HUES6 (cell line): ENCODE measurements around the gene RTL1.

Source experiments
- H3K27ac ChIP-seq: 2 replicates; pipeline ENCODE4 v1.7.0; 2013; ENCODE audit warnings: low read depth, mild to moderate bottlenecking, low read length, inconsistent platforms
- H3K27me3 ChIP-seq: 2 replicates; pipeline ENCODE4 v1.6.1; 2013; ENCODE audit warnings: low read length; ENCODE audit not compliant: control insufficient read depth, insufficient read depth
- H3K36me3 ChIP-seq: 2 replicates; pipeline ENCODE4 v1.6.1; 2013; ENCODE audit warnings: low read length; ENCODE audit not compliant: control insufficient read depth, insufficient read depth
- H3K4me1 ChIP-seq: 2 replicates; pipeline ENCODE4 v1.6.1; 2013; ENCODE audit warnings: low read length; ENCODE audit not compliant: control insufficient read depth, insufficient read depth
- H3K4me3 ChIP-seq: 2 replicates; pipeline ENCODE4 v1.5.1; 2013; ENCODE audit warnings: low read depth, low read length
- H3K9ac ChIP-seq: one replicate; pipeline ENCODE4 v1.6.1; 2013; ENCODE audit warnings: mild to moderate bottlenecking, low read length
- H3K9me3 ChIP-seq: 2 replicates; pipeline ENCODE4 v1.6.1; 2013; ENCODE audit warnings: low read depth, low read length; ENCODE audit not compliant: control insufficient read depth, insufficient read depth

Gene RTL1

GRCh38 chr14:100898465-100898864 is 5.1 kb downstream of the RTL1 start:
- H3K27ac ChIP-seq = no peak overlapping the region
- H3K9ac ChIP-seq = no peak overlapping the region
- no peak overlapping the region for H3K4me3 ChIP-seq
- H3K9me3 ChIP-seq = no peaks in the 10 kb centered on the region
- H3K36me3 ChIP-seq = peaks cover 7% of the 10 kb centered on the region; the same call in 1 of the 2 replicates
- peaks cover 22% of the 10 kb centered on the region for H3K27me3 ChIP-seq
- H3K4me1 ChIP-seq = peaks cover 30% of the 10 kb centered on the region

GRCh38 chr14:100896369-100897060 is 7.0 kb downstream of the RTL1 start:
- Histone ChIP-seq H3K9me3 (no peaks in the 10 kb centered on the region), H3K9ac (no peak overlapping the region), H3K36me3 (peaks cover 13% of the 10 kb centered on the region; the same call in 1 of the 2 replicates), H3K4me3 (no peak overlapping the region), H3K4me1 (peaks cover 20% of the 10 kb centered on the region), H3K27me3 (peaks cover 11% of the 10 kb centered on the region), H3K27ac (no peak overlapping the region)

- Histone ChIP-seq H3K36me3 (peaks cover 13% of the 10 kb centered on the region; the same call in 1 of the 2 replicates), H3K27me3 (peaks cover 8% of the 10 kb centered on the region), H3K9me3 (no peaks in the 10 kb centered on the region), H3K27ac (no peak overlapping the region), H3K4me1 (peaks cover 13% of the 10 kb centered on the region), H3K9ac (no peak overlapping the region), H3K4me3 (no peak overlapping the region)
Observed at GRCh38 chr14:100895411-100895810, 8.1 kb downstream of the RTL1 start.

DNA sequence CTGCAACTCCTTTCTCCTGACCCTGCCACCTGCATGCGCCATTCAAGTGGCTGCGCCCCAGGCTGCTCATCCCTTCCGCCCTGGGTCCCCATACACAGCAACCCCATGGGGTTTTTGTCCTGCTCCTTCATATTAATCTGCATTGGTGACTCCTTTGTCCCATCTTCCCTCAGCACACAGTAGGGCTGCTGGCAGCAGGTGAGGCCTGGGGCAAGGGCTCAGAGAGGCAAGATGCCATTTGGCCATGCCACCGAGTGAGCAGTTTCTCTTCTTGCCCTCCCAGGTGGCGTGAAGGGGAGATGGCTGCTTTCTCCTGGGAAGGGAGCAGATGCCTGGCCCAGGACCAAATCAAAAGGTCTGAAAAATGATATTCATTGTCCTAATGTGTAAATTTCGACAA is 9.1 kb downstream of the RTL1 start:
- H3K27me3 ChIP-seq = no peaks in the 10 kb centered on the region; the same call in 1 of the 2 replicates
- no peak overlapping the region for H3K9ac ChIP-seq
- H3K27ac ChIP-seq = no peak overlapping the region
- peaks cover 17% of the 10 kb centered on the region; the same call in 1 of the 2 replicates for H3K36me3 ChIP-seq
- H3K9me3 ChIP-seq = no peaks in the 10 kb centered on the region
- H3K4me3 ChIP-seq = no peak overlapping the region
- H3K4me1 ChIP-seq = peaks cover 3% of the 10 kb centered on the region; the same call in 1 of the 2 replicates

DNA sequence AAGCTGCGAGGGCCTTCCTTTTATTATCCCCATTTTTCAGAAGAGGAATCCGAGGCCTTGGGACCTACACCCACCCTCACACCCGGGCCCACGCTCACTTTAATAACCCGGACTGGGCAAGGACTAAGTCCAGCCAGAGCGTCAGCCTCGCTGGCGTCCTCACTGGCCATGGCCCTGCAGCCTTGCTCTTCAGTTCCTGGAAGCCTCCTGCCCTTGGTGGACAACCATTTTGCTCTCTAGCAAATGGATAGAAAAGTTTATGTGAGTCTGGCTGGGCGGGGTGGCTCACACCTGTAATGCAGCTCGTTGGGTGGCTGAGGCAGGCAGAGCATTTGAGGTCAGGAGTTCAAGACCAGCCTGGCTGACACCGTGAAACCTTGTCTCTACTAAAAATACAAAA is 9.8 kb downstream of the RTL1 start:
- H3K36me3 ChIP-seq = peaks cover 18% of the 10 kb centered on the region
- H3K27ac ChIP-seq = no peak overlapping the region
- no peak overlapping the region for H3K4me3 ChIP-seq
- no peaks in the 10 kb centered on the region for H3K9me3 ChIP-seq
- H3K9ac ChIP-seq = no peak overlapping the region
- no peaks in the 10 kb centered on the region for H3K27me3 ChIP-seq
- H3K4me1 ChIP-seq = no peaks in the 10 kb centered on the region

GRCh38 chr14:100893228-100893601 is 10.3 kb downstream of the RTL1 start:
- Histone ChIP-seq H3K27me3 (no peaks in the 10 kb centered on the region), H3K4me1 (no peaks in the 10 kb centered on the region), H3K27ac (no peak overlapping the region), H3K4me3 (no peak overlapping the region), H3K9me3 (no peaks in the 10 kb centered on the region), H3K36me3 (peaks cover 18% of the 10 kb centered on the region), H3K9ac (no peak overlapping the region)

DNA sequence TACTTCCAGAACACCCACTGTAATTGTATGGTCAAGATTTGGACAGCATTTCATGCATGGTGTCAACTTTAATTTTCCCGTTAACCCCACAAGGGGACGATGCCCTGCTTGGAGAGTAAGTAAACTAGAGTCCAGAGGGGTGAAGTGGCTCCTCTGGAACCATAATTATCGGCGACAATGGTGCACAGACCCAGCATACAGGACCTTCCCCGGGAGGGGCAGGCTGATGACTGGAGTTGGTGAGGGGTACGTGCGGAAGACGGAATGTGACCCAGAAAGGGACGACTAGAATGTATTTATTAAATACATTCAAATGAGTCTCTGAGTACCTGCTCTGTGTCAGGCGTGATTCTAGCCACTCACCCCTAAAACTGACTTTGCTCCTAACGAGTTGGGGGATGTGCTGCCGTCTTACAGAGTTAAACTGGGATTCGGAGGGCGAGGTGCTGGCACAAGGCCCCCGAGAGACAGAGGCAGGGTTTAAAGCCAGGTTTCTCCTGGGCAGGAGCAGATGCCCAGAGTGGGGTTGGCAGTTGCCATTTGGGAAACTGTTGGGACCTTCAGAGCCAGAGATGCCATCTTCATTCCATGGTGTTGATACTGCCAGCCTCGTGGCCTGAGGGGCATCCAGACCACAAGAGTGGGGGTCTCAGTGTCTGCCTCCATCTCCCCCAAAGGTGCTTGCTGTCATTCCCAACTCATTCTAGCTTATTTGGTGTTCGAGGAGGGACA is 10.9 kb downstream of the RTL1 start:
- Histone ChIP-seq H3K36me3 (peaks cover 18% of the 10 kb centered on the region), H3K27ac (no peak overlapping the region), H3K9me3 (no peaks in the 10 kb centered on the region), H3K27me3 (no peaks in the 10 kb centered on the region), H3K4me1 (no peaks in the 10 kb centered on the region), H3K9ac (no peak overlapping the region), H3K4me3 (no peak overlapping the region)

- Histone ChIP-seq H3K4me3 (no peak overlapping the region), H3K9ac (no peak overlapping the region), H3K4me1 (no peaks in the 10 kb centered on the region), H3K9me3 (no peaks in the 10 kb centered on the region), H3K36me3 (peaks cover 18% of the 10 kb centered on the region), H3K27me3 (no peaks in the 10 kb centered on the region), H3K27ac (no peak overlapping the region)
Observed at GRCh38 chr14:100891501-100892445, 11.7 kb downstream of the RTL1 start.

DNA sequence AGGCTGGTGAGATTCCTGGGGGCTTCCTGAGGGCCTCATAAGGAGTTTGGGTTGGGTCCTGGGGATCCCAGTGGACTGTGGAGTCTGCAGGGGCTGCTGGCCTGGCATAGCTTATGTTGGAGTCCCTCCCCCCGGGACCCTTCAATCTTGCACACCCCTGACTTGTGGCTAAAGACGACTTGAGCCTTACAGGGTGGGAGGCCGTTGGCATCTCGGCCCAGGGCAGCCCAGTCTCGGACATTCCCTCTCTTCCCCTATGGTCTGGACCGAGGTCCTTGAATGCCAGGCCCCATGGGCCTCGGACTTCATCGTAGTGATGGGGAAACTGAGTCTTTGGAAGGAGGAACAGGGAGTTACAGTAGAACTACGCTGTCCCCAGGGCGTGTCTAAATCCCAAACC is 12.5 kb downstream of the RTL1 start:
- peaks cover 18% of the 10 kb centered on the region for H3K36me3 ChIP-seq
- H3K4me1 ChIP-seq = no peaks in the 10 kb centered on the region
- no peaks in the 10 kb centered on the region for H3K27me3 ChIP-seq
- no peak overlapping the region for H3K4me3 ChIP-seq
- H3K9ac ChIP-seq = no peak overlapping the region
- no peak overlapping the region for H3K27ac ChIP-seq
- no peaks in the 10 kb centered on the region for H3K9me3 ChIP-seq

- no peak overlapping the region for H3K4me3 ChIP-seq
- no peak overlapping the region for H3K9ac ChIP-seq
- H3K27me3 ChIP-seq = no peaks in the 10 kb centered on the region
- H3K9me3 ChIP-seq = no peaks in the 10 kb centered on the region
- no peaks in the 10 kb centered on the region for H3K4me1 ChIP-seq
- peaks cover 18% of the 10 kb centered on the region for H3K36me3 ChIP-seq
- H3K27ac ChIP-seq = no peak overlapping the region
Observed at GRCh38 chr14:100890061-100890850, 13.3 kb downstream of the RTL1 start.
